SU-DHL-6 (cell line): Measurements from ENCODE around the gene GTF3C1.

Experiments
- CTCF ChIP-seq: fragments of 200-600 bp; sonication (generic); IDR thresholded peaks from one replicate; pipeline ENCODE4 v1.5.1; 2017; ENCODE audit warnings: antibody characterized with exemption, mild to moderate bottlenecking, low read length, moderate library complexity; ENCODE audit not compliant: insufficient read depth, poor library complexity, severe bottlenecking
- EZH2phosphoT487 ChIP-seq: fragments of 200-600 bp; sonication (generic), shearing (Covaris generic); conservative IDR thresholded peaks from 2 replicates; pipeline ENCODE4 v1.6.1; 2018; ENCODE audit warnings: mild to moderate bottlenecking, antibody characterized with exemption, low read length, moderate library complexity, mixed read lengths

DNA sequence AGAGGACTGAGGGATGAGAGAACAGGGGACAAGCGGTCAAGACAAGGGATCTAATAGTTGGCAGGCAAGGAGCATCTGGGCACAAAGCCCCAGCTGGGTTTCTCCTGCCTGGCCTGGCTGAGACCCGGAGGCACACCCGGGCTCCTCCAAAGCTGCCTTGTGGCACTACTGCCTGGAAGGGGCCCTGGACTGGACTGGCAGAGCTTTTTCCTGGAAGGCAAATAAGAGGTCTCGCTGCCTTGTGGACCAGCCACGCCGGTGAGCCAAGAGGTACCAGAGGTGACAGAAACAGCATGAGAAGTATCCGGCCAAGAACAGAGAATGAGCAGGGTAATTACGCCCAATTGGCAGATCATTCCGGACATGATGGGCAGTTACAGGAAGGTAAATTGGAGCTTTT, 64.6 kb downstream of the GTF3C1 start:
- TF ChIP-seq CTCF (no peak), EZH2phosphoT487 (no peak)
